ENCODE measurements around the gene PRSS48. TPM values are rescaled to one million over a fixed set of nuclear protein-coding genes. Genes with fewer than 3 reads are reported as not detected.

The PRSS48 gene
- total and polyA plus RNA-seq, 10 of the 15 experiments (the other 5 are each of a cell fraction or from before 2014, with no cell fraction given) = not detected

DNA sequence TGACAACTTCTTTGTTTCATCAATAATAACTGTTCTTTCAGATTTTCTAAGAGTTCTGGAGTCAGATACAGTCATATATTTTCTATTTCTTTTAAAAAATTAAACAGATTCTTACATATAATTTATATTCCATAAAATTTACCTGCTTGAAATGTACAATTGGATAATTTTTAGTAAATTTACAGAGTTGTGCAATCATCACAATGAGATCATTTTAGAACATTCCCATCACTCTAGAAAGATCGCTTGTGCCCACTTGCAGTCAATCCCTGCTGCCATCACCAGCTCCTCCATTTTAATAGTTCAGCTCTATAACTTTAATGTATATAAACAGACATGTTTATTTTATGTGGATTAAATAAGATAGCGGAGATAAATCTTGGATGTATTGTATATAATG is 29.6 kb upstream of the PRSS48 start:
- in situ Hi-C loops (cut with MboI) = no loop called here
- WGBS (ENCODE audit: insufficient coverage, insufficient replicate concordance, low lambda C conversion rate, missing lambda C conversion rate) = 54% methylated on average over 2 of the region's 2 CpGs
- Histone ChIP-seq H3K36me3 (ENCODE audit: control insufficient read depth in 2 of 2, insufficient read depth in 2 of 2, low read length in 1 of 2) (no peaks in the 10 kb centered on the region), H3K4me1 (ENCODE audit: control insufficient read depth, insufficient read depth, low read length) (no peaks in the 10 kb centered on the region), H2AFZ (ENCODE audit: control insufficient read depth, low read depth, low read length) (no peak overlapping the region), H4K20me1 (ENCODE audit: control insufficient read depth, insufficient read depth) (no peaks in the 10 kb centered on the region), H3K4me2 (ENCODE audit: control insufficient read depth, insufficient read depth) (no peak overlapping the region), H3K27me3 (replicated peaks in 1 of 2; ENCODE audit: control insufficient read depth in 2 of 2, insufficient read depth in 2 of 2, low read length in 1 of 2) (no peaks in the 10 kb centered on the region), H3K4me3 (no peak overlapping the region), H3K27ac (ENCODE audit: control insufficient read depth, insufficient read depth) (no peak overlapping the region), H3K79me2 (ENCODE audit: control insufficient read depth, insufficient read depth, low read length) (no peaks in the 10 kb centered on the region), H3K9me3 (replicated peaks; ENCODE audit: control insufficient read depth, insufficient read depth, low read length) (no peaks in the 10 kb centered on the region), H3K9ac (ENCODE audit: control insufficient read depth, insufficient read depth, low read length) (no peak overlapping the region)
- intact Hi-C loops (cut with micrococcal nuclease; ENCODE audit: unreplicated experiment) = no loop called here
- ATAC-seq (no peak), FAIRE-seq (no peak), DNase-seq (ENCODE audit: low read depth, low spot score) (no peak)
- POLR2A ChIA-PET = no interaction called here
- RAD21 ChIA-PET (ENCODE audit: unreplicated experiment) = no interaction called here
- CTCF ChIA-PET = interaction anchor here (0.6 kb wide), 1 partner anchor 743 kb away, joined by 4 read pairs; no protein-coding TSS in a partner anchor
- SMC1A ChIA-PET (ENCODE audit: uncharacterized antibody, unreplicated experiment) = no interaction called here
- no TSS peak for BruUV-seq (replicated peaks)
- TF ChIP-seq ZSCAN29 (IDR thresholded peaks at IDR 0.05) (no peak), ZNF384 (IDR thresholded peaks at IDR 0.05; ENCODE audit: borderline replicate concordance, low read depth, low read length) (no peak), JUND (IDR thresholded peaks at IDR 0.05; ENCODE audit: low read depth, low read length) (no peak), CHD4 (IDR thresholded peaks at IDR 0.05) (no peak), GABPA (IDR thresholded peaks at IDR 0.05; ENCODE audit: low read depth) (no peak), TARDBP (IDR thresholded peaks at IDR 0.05; ENCODE audit: borderline replicate concordance) (no peak), KLF5 (IDR thresholded peaks at IDR 0.05; ENCODE audit: partially characterized antibody) (no peak), CREB1 (IDR thresholded peaks at IDR 0.05; ENCODE audit: low read depth) (no peak), SREBF1 (IDR thresholded peaks at IDR 0.05; ENCODE audit: low read length) (no peak), ZNF274 (IDR thresholded peaks at IDR 0.05; ENCODE audit: insufficient read depth, insufficient read length) (no peak), POLR2AphosphoS5 (IDR thresholded peaks at IDR 0.05; ENCODE audit: low read length) (no peak), PML (IDR thresholded peaks at IDR 0.05; ENCODE audit: low read length) (no peak), MEF2A (IDR thresholded peaks at IDR 0.05; ENCODE audit: insufficient read depth, low read depth, low read length) (no peak)
- TF ChIP-seq, protein P1, sequence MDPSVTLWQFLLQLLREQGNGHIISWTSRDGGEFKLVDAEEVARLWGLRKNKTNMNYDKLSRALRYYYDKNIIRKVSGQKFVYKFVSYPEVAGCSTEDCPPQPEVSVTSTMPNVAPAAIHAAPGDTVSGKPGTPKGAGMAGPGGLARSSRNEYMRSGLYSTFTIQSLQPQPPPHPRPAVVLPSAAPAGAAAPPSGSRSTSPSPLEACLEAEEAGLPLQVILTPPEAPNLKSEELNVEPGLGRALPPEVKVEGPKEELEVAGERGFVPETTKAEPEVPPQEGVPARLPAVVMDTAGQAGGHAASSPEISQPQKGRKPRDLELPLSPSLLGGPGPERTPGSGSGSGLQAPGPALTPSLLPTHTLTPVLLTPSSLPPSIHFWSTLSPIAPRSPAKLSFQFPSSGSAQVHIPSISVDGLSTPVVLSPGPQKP (IDR thresholded peaks at IDR 0.05; ENCODE audit: low read depth, low read length) = no peak
- TF ChIP-seq, protein P2, sequence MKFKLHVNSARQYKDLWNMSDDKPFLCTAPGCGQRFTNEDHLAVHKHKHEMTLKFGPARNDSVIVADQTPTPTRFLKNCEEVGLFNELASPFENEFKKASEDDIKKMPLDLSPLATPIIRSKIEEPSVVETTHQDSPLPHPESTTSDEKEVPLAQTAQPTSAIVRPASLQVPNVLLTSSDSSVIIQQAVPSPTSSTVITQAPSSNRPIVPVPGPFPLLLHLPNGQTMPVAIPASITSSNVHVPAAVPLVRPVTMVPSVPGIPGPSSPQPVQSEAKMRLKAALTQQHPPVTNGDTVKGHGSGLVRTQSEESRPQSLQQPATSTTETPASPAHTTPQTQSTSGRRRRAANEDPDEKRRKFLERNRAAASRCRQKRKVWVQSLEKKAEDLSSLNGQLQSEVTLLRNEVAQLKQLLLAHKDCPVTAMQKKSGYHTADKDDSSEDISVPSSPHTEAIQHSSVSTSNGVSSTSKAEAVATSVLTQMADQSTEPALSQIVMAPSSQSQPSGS (IDR thresholded peaks at IDR 0.05; ENCODE audit: low read length) = no peak
- TF ChIP-seq, protein P3, sequence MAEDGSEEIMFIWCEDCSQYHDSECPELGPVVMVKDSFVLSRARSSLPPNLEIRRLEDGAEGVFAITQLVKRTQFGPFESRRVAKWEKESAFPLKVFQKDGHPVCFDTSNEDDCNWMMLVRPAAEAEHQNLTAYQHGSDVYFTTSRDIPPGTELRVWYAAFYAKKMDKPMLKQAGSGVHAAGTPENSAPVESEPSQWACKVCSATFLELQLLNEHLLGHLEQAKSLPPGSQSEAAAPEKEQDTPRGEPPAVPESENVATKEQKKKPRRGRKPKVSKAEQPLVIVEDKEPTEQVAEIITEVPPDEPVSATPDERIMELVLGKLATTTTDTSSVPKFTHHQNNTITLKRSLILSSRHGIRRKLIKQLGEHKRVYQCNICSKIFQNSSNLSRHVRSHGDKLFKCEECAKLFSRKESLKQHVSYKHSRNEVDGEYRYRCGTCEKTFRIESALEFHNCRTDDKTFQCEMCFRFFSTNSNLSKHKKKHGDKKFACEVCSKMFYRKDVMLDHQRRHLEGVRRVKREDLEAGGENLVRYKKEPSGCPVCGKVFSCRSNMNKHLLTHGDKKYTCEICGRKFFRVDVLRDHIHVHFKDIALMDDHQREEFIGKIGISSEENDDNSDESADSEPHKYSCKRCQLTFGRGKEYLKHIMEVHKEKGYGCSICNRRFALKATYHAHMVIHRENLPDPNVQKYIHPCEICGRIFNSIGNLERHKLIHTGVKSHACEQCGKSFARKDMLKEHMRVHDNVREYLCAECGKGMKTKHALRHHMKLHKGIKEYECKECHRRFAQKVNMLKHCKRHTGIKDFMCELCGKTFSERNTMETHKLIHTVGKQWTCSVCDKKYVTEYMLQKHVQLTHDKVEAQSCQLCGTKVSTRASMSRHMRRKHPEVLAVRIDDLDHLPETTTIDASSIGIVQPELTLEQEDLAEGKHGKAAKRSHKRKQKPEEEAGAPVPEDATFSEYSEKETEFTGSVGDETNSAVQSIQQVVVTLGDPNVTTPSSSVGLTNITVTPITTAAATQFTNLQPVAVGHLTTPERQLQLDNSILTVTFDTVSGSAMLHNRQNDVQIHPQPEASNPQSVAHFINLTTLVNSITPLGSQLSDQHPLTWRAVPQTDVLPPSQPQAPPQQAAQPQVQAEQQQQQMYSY (CRISPR knock-in tag; IDR thresholded peaks at IDR 0.05) = no peak
- TF ChIP-seq, protein P4, sequence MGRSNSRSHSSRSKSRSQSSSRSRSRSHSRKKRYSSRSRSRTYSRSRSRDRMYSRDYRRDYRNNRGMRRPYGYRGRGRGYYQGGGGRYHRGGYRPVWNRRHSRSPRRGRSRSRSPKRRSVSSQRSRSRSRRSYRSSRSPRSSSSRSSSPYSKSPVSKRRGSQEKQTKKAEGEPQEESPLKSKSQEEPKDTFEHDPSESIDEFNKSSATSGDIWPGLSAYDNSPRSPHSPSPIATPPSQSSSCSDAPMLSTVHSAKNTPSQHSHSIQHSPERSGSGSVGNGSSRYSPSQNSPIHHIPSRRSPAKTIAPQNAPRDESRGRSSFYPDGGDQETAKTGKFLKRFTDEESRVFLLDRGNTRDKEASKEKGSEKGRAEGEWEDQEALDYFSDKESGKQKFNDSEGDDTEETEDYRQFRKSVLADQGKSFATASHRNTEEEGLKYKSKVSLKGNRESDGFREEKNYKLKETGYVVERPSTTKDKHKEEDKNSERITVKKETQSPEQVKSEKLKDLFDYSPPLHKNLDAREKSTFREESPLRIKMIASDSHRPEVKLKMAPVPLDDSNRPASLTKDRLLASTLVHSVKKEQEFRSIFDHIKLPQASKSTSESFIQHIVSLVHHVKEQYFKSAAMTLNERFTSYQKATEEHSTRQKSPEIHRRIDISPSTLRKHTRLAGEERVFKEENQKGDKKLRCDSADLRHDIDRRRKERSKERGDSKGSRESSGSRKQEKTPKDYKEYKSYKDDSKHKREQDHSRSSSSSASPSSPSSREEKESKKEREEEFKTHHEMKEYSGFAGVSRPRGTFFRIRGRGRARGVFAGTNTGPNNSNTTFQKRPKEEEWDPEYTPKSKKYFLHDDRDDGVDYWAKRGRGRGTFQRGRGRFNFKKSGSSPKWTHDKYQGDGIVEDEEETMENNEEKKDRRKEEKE (IDR thresholded peaks at IDR 0.05) = no peak

Measured in GM12878 (cell line).